ENCODE measurements around the gene HMCN2. TPM values are rescaled to one million over a fixed set of nuclear protein-coding genes. Genes with fewer than 3 reads are reported as not detected.

Gene HMCN2
- total RNA-seq, 4 donors from 2014 or later, result 9.1 to 38.6 (median 12.5) TPM

- no peaks in the 10 kb centered on the region for H3K9me3 ChIP-seq
- H3K27ac ChIP-seq (replicated peaks in 1 of 4), result no peak overlapping the region
- peaks cover 0 to 64% (median 27%) of the 10 kb centered on the region in 4 donors for H3K36me3 ChIP-seq
- intact Hi-C loops (cut with DNase I), result no loop called here
- H3K4me3 ChIP-seq, result no peak overlapping the region
- no peaks in the 10 kb centered on the region for H3K27me3 ChIP-seq
- TF ChIP-seq EP300 (IDR thresholded peaks at IDR 0.05) (no peak), POLR2A (IDR thresholded peaks at IDR 0.05; ENCODE audit: low read depth) (no peak), CTCF (IDR thresholded peaks at IDR 0.05) (no peak), POLR2AphosphoS5 (IDR thresholded peaks at IDR 0.05) (no peak)
- H3K4me1 ChIP-seq, result peaks cover 0 to 12% (median 8%) of the 10 kb centered on the region in 4 donors
- WGBS, result 84% methylated on average over 5 of the region's 9 CpGs
- no peak for DNase-seq (ENCODE audit: extremely low spot score)
Observed at GRCh38 chr9:130408669-130409068, 143.1 kb downstream of the HMCN2 start.

- Histone ChIP-seq H3K36me3 (peaks cover 0 to 59% (median 27%) of the 10 kb centered on the region in 4 donors), H3K4me3 (no peak overlapping the region)
Observed at GRCh38 chr9:130409246-130409645, 143.7 kb downstream of the HMCN2 start.

GRCh38 chr9:130410443-130410842 is 144.9 kb downstream of the HMCN2 start:
- no peak overlapping the region for H3K27ac ChIP-seq (replicated peaks in 1 of 4)
- DNase-seq (ENCODE audit: extremely low spot score), result no peak
- intact Hi-C loops (cut with DNase I), result no loop called here

More at GRCh38 chr9:130409246-130409645, 143.7 kb downstream of the HMCN2 start:
- no peak for DNase-seq (ENCODE audit: extremely low spot score)
- Histone ChIP-seq H3K27me3 (no peaks in the 10 kb centered on the region), H3K9me3 (no peaks in the 10 kb centered on the region), H3K27ac (replicated peaks in 1 of 4) (no peak overlapping the region), H3K4me1 (peaks cover 0 to 12% (median 8%) of the 10 kb centered on the region in 4 donors)
- TF ChIP-seq EP300 (IDR thresholded peaks at IDR 0.05) (no peak), POLR2AphosphoS5 (IDR thresholded peaks at IDR 0.05) (no peak), POLR2A (IDR thresholded peaks at IDR 0.05; ENCODE audit: low read depth) (no peak), CTCF (IDR thresholded peaks at IDR 0.05) (no peak)
- WGBS, result 86% methylated on average over 2 of the region's 4 CpGs
- intact Hi-C loops (cut with DNase I), result no loop called here

GRCh38 chr9:130411566-130411915 is 146.0 kb downstream of the HMCN2 start:
- TF ChIP-seq CTCF (IDR thresholded peaks at IDR 0.05) (no peak), EP300 (IDR thresholded peaks at IDR 0.05) (no peak), POLR2A (IDR thresholded peaks at IDR 0.05; ENCODE audit: low read depth) (no peak), POLR2AphosphoS5 (IDR thresholded peaks at IDR 0.05) (no peak)
- Histone ChIP-seq H3K27ac (replicated peaks in 1 of 4) (no peak overlapping the region), H3K36me3 (peaks cover 0 to 40% (median 20%) of the 10 kb centered on the region in 4 donors), H3K4me3 (no peak overlapping the region), H3K4me1 (peaks cover 0 to 12% (median 8%) of the 10 kb centered on the region in 4 donors), H3K27me3 (no peaks in the 10 kb centered on the region), H3K9me3 (no peaks in the 10 kb centered on the region)
- intact Hi-C loops (cut with DNase I), result no loop called here
- no peak for DNase-seq (ENCODE audit: extremely low spot score)
- 50% methylated on average over 3 of the region's 3 CpGs for WGBS

More at GRCh38 chr9:130410443-130410842, 144.9 kb downstream of the HMCN2 start:
- Histone ChIP-seq H3K9me3 (no peaks in the 10 kb centered on the region), H3K4me3 (no peak overlapping the region), H3K36me3 (peaks cover 0 to 51% (median 23%) of the 10 kb centered on the region in 4 donors), H3K27me3 (no peaks in the 10 kb centered on the region), H3K4me1 (peaks cover 0 to 12% (median 8%) of the 10 kb centered on the region in 4 donors)
- no peak for TF ChIP-seq POLR2AphosphoS5 (IDR thresholded peaks at IDR 0.05)
- TF ChIP-seq EP300 (IDR thresholded peaks at IDR 0.05), result no peak
- no peak for TF ChIP-seq POLR2A (IDR thresholded peaks at IDR 0.05; ENCODE audit: low read depth)
- no peak for TF ChIP-seq CTCF (IDR thresholded peaks at IDR 0.05)
- 80% methylated on average over 9 of the region's 12 CpGs for WGBS

Data from esophagus muscularis mucosa (tissue), 4 donors.